ENCODE results near the gene CLNK. TPM values are rescaled to one million over a fixed set of nuclear protein-coding genes. Genes with fewer than 3 reads are reported as not detected.

The CLNK gene
- total and polyA plus RNA-seq, 2 experiments from 2014 or later = not detected

- Histone ChIP-seq H3K4me1 (ENCODE audit: low read depth) (no peaks in the 10 kb centered on the region), H3K36me3 (no peaks in the 10 kb centered on the region), H3K9me3 (ENCODE audit: low read depth) (no peaks in the 10 kb centered on the region), H3K27me3 (no peaks in the 10 kb centered on the region), H3K27ac (no peak overlapping the region), H3K4me3 (no peak overlapping the region)
- DNase-seq (ENCODE audit: low read depth in 1 of 2, low spot score in 1 of 2) = no peak
- TF ChIP-seq CTCF (IDR thresholded peaks at IDR 0.05; ENCODE audit: low read depth, low read length) = no peak
Observed at GRCh38 chr4:10731162-10731561, 46.6 kb upstream of the CLNK start.

- TF ChIP-seq CTCF (IDR thresholded peaks at IDR 0.05; ENCODE audit: low read depth, low read length) = no peak
- Histone ChIP-seq H3K27me3 (no peaks in the 10 kb centered on the region), H3K9me3 (ENCODE audit: low read depth) (no peaks in the 10 kb centered on the region), H3K4me3 (no peak overlapping the region), H3K27ac (no peak overlapping the region), H3K36me3 (no peaks in the 10 kb centered on the region), H3K4me1 (ENCODE audit: low read depth) (no peaks in the 10 kb centered on the region)
- no peak for DNase-seq (ENCODE audit: low read depth in 1 of 2, low spot score in 1 of 2)
Observed at GRCh38 chr4:10730590-10730989, 46.0 kb upstream of the CLNK start.

GRCh38 chr4:10730019-10730418 lies 45.5 kb upstream of the CLNK start:
- Histone ChIP-seq H3K4me3 (no peak overlapping the region), H3K27me3 (no peaks in the 10 kb centered on the region), H3K36me3 (no peaks in the 10 kb centered on the region), H3K27ac (no peak overlapping the region), H3K4me1 (ENCODE audit: low read depth) (no peaks in the 10 kb centered on the region), H3K9me3 (ENCODE audit: low read depth) (no peaks in the 10 kb centered on the region)
- no peak for TF ChIP-seq CTCF (IDR thresholded peaks at IDR 0.05; ENCODE audit: low read depth, low read length)
- no peak for DNase-seq (ENCODE audit: low read depth in 1 of 2, low spot score in 1 of 2)

GRCh38 chr4:10729366-10729765 lies 44.8 kb upstream of the CLNK start:
- no peak overlapping the region for H3K4me3 ChIP-seq
- no peak for DNase-seq (ENCODE audit: low read depth in 1 of 2, low spot score in 1 of 2)
- no peak for TF ChIP-seq CTCF (IDR thresholded peaks at IDR 0.05; ENCODE audit: low read depth, low read length)
- no peaks in the 10 kb centered on the region for H3K9me3 ChIP-seq (ENCODE audit: low read depth)
- no peaks in the 10 kb centered on the region for H3K27me3 ChIP-seq
- H3K4me1 ChIP-seq (ENCODE audit: low read depth) = no peaks in the 10 kb centered on the region
- no peaks in the 10 kb centered on the region for H3K36me3 ChIP-seq
- no peak overlapping the region for H3K27ac ChIP-seq

GRCh38 chr4:10728016-10728415 lies 43.4 kb upstream of the CLNK start:
- H3K9me3 ChIP-seq (ENCODE audit: low read depth) = no peaks in the 10 kb centered on the region

More at GRCh38 chr4:10728016-10728415, 43.4 kb upstream of the CLNK start:
- no peaks in the 10 kb centered on the region for H3K36me3 ChIP-seq
- H3K27ac ChIP-seq = no peak overlapping the region
- H3K4me3 ChIP-seq = no peak overlapping the region
- no peak for TF ChIP-seq CTCF (IDR thresholded peaks at IDR 0.05; ENCODE audit: low read depth, low read length)
- H3K4me1 ChIP-seq (ENCODE audit: low read depth) = no peaks in the 10 kb centered on the region
- no peak for DNase-seq (ENCODE audit: low read depth in 1 of 2, low spot score in 1 of 2)
- H3K27me3 ChIP-seq = no peaks in the 10 kb centered on the region
